LHCN-M2 (cell line): ENCODE measurements around the gene SSBP2. TPM values are rescaled to one million over a fixed set of nuclear protein-coding genes. Genes with fewer than 3 reads are reported as not detected.
A peak's percentile ranks its signal among the peaks of the same experiment; 100 is the strongest.

Experiments
- DNase-seq: peaks from one replicate; pipeline ENCODE4 v3.0.0-alpha.2; 2012; ENCODE audit warnings: low read depth
- total RNA-seq: library from RNA; depleted of rRNA; stranded (reverse); fragments of >200 nt; gene quantifications from 2 replicates; pipeline ENCODE4 v1.2.3, GENCODE V29; 2014; rRNA removed

Gene SSBP2
- total RNA-seq, 1 experiment from 2014 or later = 27.2 TPM

- DNase-seq = peak; percentile 15
These were observed 356.8 kb downstream of the SSBP2 start, which contains the start of gene ACOT12 for GRCh38 chr5:81393783-81394718. Gene ACOT12, minus strand, starts transcription at chr5:81394134. Its CDS starts 20 bp downstream, at chr5:81394114.

DNA sequence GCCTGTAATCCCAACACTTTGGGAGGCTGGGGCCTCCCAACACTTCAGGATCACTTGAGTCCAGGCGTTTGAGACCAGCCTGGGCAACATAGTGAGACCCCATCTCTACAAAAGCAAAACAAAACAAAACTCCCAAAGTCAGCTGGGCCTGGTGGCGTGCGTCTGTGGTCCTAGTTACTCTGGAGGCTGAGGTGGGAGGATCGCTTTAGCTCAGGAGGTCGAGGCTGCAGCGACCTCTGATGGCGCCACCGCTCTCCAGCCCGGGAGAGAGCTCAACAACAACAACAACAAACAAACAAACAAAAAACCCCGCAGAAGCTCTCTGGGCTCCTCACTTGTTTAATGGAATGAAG lies 357.5 kb downstream of the SSBP2 start:
- DNase-seq = no peak

DNA sequence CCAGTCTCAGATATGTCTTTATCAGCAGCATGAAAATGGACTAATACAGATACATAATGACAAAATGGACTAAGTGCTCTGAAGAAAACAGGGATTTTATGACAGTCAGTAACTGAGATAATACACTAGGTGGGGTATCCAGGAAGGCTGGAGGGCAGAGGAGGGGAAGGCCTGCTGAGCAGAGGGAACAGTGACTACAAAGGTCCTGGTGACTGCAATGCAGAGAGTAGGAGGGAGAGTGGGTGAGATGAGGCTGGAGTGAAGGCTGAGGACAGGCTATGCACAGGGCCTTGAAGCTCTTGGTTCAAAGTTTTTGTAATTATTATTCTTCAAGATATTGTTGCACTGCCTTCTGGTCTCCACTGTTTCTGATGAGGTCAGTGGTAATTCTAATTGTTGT lies 361.9 kb downstream of the SSBP2 start:
- no peak for DNase-seq

GRCh38 chr5:81388169-81388568 lies 362.7 kb downstream of the SSBP2 start:
- DNase-seq = no peak

- DNase-seq = no peak
These were observed 367.0 kb downstream of the SSBP2 start for GRCh38 chr5:81383867-81384266.

DNA sequence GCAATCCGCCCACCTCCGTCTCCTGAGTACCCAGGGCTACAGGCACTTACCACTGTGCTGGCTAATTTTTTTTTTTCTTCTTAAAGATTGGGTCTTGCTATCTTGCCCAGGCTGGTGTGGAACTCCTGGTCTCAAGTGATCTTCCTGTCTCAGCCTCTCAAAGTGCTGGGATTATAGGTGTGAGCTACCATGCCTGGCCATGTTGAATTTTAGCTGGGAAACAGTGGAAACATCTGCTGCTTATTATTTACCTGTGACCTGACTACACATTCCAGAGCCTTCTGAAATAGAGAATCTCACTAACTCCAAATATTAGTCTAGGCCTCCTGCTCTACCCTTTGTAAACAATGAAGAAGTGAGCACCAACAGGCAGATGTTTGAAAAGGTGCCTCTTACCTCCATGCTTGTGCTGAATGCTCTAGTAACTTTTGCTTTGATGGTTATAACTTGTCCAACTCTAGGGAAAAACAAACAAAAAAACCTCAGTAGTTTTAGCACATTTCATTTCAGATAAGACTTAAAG lies 379.5 kb downstream of the SSBP2 start:
- DNase-seq = no peak

DNA sequence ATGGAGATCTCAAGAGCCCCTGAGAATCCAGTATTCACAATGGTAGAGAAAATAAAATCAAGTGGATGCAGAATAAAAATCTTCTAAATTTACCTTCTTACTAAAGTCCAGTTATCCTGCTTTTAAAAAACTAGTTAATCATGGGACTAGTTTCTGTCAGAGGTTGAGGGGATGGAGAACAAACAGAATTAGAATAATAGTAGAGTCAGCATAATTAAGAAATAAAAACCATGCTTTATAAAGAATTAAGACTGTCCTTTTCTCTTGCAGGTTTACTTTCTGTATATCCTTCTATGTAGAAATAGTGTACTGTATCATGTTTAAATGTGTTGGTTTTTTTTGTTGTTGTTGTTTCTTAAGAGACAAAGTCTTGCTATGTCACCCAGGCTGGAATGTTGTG lies 380.0 kb downstream of the SSBP2 start:
- DNase-seq = no peak

DNA sequence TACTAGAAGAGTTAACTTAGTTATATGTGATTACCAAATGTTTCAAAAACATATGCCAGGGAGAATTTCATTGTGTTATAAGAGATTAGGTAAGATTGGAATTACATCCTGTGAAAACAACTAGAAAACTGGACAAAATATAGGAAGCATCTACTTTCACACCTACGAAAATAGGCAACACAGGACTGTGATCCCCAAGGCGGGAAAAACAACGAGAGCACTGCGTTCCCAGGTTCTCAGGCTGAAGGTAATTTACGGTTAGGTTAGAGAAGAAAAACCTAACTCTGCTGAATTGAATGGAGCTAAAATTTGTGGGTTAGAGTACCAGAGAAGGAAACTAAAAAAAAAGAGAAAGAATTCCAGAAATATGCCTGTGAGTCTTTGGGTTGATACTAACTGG lies 385.4 kb downstream of the SSBP2 start:
- DNase-seq = no peak

DNA sequence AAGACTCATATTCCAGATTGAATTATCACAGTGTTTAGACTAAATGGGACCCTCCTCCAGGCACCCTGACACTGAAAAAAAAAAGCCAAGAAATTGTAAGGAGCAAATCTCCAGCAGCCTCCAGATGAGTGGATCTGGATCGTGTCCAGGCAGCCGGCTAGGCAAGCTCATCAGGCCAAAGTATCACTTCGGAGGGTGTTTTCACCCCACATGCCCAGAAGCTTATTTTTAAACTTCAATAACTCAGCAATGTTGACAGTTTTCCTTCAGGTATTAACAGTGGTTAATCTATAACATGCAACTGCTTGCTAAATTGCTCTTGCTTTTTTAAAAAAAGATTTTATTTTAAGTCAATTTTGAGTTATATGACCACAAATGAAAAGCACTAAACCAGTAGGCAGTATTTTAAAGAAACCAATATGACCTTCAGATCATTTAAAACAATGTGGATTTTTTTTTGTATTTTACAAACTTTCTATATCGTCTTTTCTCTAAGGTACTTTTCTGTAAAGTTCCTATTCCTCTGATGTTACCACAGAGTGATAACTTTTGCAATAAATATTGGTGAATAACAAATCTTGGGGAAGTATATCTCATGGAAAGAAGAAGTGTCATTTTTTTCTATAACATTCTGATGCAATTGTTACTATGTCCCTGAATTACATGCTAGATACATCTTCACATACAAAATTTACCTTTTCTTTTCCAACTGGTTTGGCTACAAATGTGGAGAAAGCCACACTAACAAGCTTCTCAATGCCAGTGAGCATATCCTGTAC lies 387.6 kb downstream of the SSBP2 start:
- DNase-seq = no peak

Other genes with a start within 250 kb of the SSBP2 start
- gene ATG10, start 220.9 kb upstream of the SSBP2 start, total RNA-seq = 13.1 and 15.2 TPM in 2 replicates